Measurements from ENCODE around the gene LRRFIP2. TPM values are rescaled to one million over a fixed set of nuclear protein-coding genes. Genes with fewer than 3 reads are reported as not detected.

The LRRFIP2 gene
- total RNA-seq, 1 donor from 2014 or later, result 87.2 TPM

GRCh38 chr3:37117548-37117947, 56.8 kb downstream of the LRRFIP2 start:
- DNase-seq (ENCODE audit: low read depth), result no peak

DNA sequence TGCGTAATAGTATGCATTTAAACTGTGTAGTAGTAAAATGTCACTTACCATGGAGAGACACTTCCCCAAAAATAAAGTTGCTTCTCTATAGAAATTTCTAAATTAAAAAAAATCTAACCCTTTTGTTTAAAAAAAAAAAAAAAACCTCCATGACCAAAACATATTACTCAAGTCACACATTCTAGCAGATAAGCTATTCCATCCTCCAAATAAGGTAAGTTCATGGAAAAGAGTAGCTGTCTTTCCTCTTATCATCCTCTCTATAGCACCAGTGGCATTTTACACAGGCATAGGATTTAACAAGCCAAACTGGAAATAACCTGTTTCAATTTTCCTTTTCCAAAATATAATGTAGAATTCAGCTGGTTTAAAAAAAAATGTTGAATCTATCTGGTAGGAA, 57.4 kb downstream of the LRRFIP2 start:
- DNase-seq (ENCODE audit: low read depth), result no peak

DNA sequence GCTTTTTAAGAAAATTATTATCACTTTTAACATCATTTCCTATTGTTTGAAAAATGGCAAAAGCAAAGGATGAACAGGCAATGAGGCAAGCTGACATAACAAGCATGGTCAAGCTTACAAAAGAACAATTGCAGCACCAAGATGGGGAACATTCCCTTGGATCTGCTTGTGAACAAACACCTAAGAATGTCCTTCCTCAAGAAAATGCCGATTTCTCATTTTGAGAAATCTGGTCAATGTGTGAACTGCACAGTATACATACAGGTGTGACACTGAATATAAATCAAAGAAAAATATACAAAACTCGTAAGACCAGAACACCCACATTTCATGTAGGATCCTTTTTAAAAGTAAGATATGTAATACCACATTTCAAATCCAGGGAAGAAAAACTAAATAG, 58.9 kb downstream of the LRRFIP2 start:
- DNase-seq (ENCODE audit: low read depth), result no peak

- DNase-seq (ENCODE audit: low read depth), result peak; percentile 67
Measured at GRCh38 chr3:37114251-37115145, 59.9 kb downstream of the LRRFIP2 start.

GRCh38 chr3:37112987-37113386, 61.4 kb downstream of the LRRFIP2 start:
- DNase-seq (ENCODE audit: low read depth), result no peak

- DNase-seq (ENCODE audit: low read depth), result no peak
Measured at GRCh38 chr3:37111199-37111598, 63.2 kb downstream of the LRRFIP2 start.

DNA sequence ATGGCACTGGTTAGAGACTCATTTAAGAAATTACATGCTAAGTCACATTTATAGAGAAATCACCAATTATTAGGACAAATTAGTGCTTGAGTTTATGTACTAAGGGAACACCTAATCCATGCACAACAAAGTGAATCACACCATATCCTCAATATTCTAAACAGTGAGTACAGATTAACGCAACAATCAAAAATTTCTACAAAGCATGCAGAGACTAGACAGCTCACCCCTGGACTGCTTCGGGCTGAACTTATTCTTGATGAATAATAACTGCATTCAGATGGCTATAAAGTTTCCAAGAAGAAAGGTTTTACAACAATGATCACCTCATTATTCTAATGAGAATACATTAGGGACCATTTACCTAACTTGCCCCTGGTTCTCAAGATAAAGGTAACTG, 66.5 kb downstream of the LRRFIP2 start:
- DNase-seq (ENCODE audit: low read depth), result no peak

- no peak for DNase-seq (ENCODE audit: low read depth)
Measured at GRCh38 chr3:37103103-37103808, 71.1 kb downstream of the LRRFIP2 start.

GRCh38 chr3:37100411-37100810, 74.0 kb downstream of the LRRFIP2 start:
- DNase-seq (ENCODE audit: low read depth), result no peak

DNA sequence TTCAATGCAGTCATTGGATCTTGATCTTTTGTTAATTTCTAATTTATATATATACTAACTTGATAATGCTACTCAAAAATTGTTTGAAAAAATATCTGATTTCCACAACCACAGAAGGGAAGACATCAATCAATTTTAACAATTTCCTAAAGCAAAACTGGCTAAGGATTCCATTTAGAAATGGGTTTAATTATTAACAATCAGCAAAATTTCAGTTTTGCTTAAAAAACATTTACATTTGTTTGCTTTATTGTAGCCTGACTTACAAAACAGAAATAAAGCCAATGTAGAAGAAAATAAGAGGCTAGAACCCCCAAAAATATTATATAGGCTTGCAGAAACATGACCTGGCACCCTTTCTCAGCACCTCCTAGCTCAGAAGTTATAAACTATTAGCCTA, 74.9 kb downstream of the LRRFIP2 start:
- no peak for DNase-seq (ENCODE audit: low read depth)

GRCh38 chr3:37098884-37099283, 75.5 kb downstream of the LRRFIP2 start:
- no peak for DNase-seq (ENCODE audit: low read depth)

- no peak for DNase-seq (ENCODE audit: low read depth)
Measured at GRCh38 chr3:37097776-37098175, 76.6 kb downstream of the LRRFIP2 start.

DNA sequence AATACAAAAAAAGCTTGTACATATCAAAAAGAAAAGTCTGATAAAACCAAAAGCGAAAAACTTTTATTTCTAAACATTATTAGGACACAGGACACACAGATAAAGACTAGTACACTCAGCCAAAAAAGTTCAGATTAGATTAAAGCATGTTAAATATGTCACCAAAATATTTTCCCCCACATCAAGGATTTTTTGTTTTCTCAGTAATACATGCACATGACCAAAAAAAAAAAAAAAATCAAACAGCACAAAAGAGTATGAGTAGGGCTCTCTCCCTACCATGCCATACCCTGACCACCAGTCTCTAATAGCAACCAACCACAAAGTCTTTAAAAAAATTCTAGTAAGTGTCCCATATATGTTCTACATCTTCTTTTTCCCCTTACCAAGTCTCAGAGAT, 77.4 kb downstream of the LRRFIP2 start:
- DNase-seq (ENCODE audit: low read depth), result no peak

GRCh38 chr3:37096288-37096687, 78.1 kb downstream of the LRRFIP2 start:
- DNase-seq (ENCODE audit: low read depth), result peak; percentile 53

GRCh38 chr3:37094636-37095035, 79.7 kb downstream of the LRRFIP2 start:
- DNase-seq (ENCODE audit: low read depth), result no peak

DNA sequence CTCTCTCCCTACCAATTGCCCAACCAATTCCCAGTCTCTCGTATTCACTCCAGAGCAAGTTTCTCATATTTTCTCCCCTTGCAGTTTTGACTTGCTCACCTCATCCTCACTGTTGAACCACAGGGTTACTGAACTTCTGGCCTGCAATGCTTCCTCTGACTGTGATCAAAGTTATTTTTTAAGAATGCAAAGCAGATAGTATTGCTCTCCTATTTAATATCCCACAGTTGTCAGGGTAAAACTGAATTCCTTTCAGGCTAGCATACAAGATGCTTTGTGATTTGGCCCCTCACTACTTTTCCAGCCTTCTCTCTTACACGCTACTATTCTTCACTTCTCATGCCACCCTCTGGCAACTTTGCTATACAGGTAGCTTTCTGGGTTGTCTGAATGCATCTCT, 80.9 kb downstream of the LRRFIP2 start:
- no peak for DNase-seq (ENCODE audit: low read depth)

- no peak for DNase-seq (ENCODE audit: low read depth)
Measured at GRCh38 chr3:37092484-37092883, 81.9 kb downstream of the LRRFIP2 start.

GRCh38 chr3:37087870-37088269, 86.5 kb downstream of the LRRFIP2 start:
- DNase-seq (ENCODE audit: low read depth), result no peak

- no peak for DNase-seq (ENCODE audit: low read depth)
Measured at GRCh38 chr3:37086918-37087317, 87.5 kb downstream of the LRRFIP2 start.

GRCh38 chr3:37082317-37082716, 92.1 kb downstream of the LRRFIP2 start:
- no peak for DNase-seq (ENCODE audit: low read depth)

- DNase-seq (ENCODE audit: low read depth), result no peak
Measured at GRCh38 chr3:37075955-37076354, 98.4 kb downstream of the LRRFIP2 start.

- peak; percentile 49 for DNase-seq (ENCODE audit: low read depth)
Measured at GRCh38 chr3:37074178-37074577, 100.2 kb downstream of the LRRFIP2 start.

GRCh38 chr3:37072892-37073291, 101.5 kb downstream of the LRRFIP2 start:
- no peak for DNase-seq (ENCODE audit: low read depth)
